ENCODE data around the gene CLEC11A. TPM values are rescaled to one million over a fixed set of nuclear protein-coding genes. Genes with fewer than 3 reads are reported as not detected.

The CLEC11A gene
- 4.0 TPM for total RNA-seq (ENCODE audit: unreplicated experiment)
- long read RNA-seq, partial matches to known transcripts = 0 of 7 reads
- long read RNA-seq, other reads (novel, unspliced or antisense) = 7 of 7 reads

GRCh38 chr19:50723069-50723468 lies at the start of gene CLEC11A:
TSS of gene CLEC11A (plus strand) at chr19:50723364. CDS start at chr19:50723526, 162 bp downstream.
- peaks cover 14% of the 10 kb centered on the region for H3K9me3 Mint-ChIP-seq (ENCODE audit: unreplicated experiment)
- peak within 1 kb of the TSS; percentile 75 for H3K4me3 Mint-ChIP-seq (ENCODE audit: unreplicated experiment)
- peaks cover 34% of the 10 kb centered on the region for H3K27me3 Mint-ChIP-seq (ENCODE audit: unreplicated experiment)
- no peaks in the 10 kb centered on the region for H3K36me3 Mint-ChIP-seq (ENCODE audit: unreplicated experiment)
- no peak for DNase-seq
- H3K4me1 Mint-ChIP-seq (ENCODE audit: low read depth, unreplicated experiment) = peaks cover 24% of the 10 kb centered on the region
- no peak for TF ChIP-seq CTCF (IDR thresholded peaks at IDR 0.05; ENCODE audit: partially characterized antibody, unreplicated experiment)
- no peak within 1 kb of the TSS for H3K27ac Mint-ChIP-seq (ENCODE audit: unreplicated experiment)

GRCh38 chr19:50676625-50677197 lies 46.5 kb upstream of the CLEC11A start:
- Mint-ChIP-seq H3K4me1 (ENCODE audit: low read depth, unreplicated experiment) (no peaks in the 10 kb centered on the region), H3K36me3 (ENCODE audit: unreplicated experiment) (peaks cover 9% of the 10 kb centered on the region), H3K27ac (ENCODE audit: unreplicated experiment) (no peak overlapping the region), H3K4me3 (ENCODE audit: unreplicated experiment) (no peak overlapping the region), H3K27me3 (ENCODE audit: unreplicated experiment) (peaks cover 23% of the 10 kb centered on the region), H3K9me3 (ENCODE audit: unreplicated experiment) (peaks cover 1% of the 10 kb centered on the region)
- no peak for TF ChIP-seq CTCF (IDR thresholded peaks at IDR 0.05; ENCODE audit: partially characterized antibody, unreplicated experiment)
- no peak for DNase-seq

DNA sequence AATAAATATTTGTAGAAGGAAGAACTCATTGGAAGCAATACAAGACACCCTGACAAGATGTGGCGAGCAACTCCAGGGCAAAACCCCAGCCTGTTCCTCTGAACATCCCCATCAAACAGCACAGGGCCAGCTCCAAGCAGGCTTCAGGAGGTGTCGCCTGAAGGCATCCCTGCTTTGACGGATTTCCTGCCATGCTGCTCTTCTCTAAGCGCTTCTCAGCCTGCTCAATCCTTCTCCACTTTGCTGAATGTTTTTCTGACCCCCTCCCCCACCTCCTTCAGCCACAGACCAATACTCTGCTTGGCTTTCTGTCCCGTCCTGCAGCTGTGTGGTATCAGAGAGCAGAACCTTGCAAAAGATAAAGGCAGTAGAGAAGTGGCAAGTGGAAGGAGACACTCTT lies 45.5 kb upstream of the CLEC11A start:
- Mint-ChIP-seq H3K36me3 (ENCODE audit: unreplicated experiment) (peaks cover 9% of the 10 kb centered on the region), H3K27ac (ENCODE audit: unreplicated experiment) (peak overlapping the region; percentile 12), H3K9me3 (ENCODE audit: unreplicated experiment) (peaks cover 1% of the 10 kb centered on the region), H3K4me1 (ENCODE audit: low read depth, unreplicated experiment) (no peaks in the 10 kb centered on the region), H3K4me3 (ENCODE audit: unreplicated experiment) (no peak overlapping the region), H3K27me3 (ENCODE audit: unreplicated experiment) (peaks cover 23% of the 10 kb centered on the region)
- no peak for TF ChIP-seq CTCF (IDR thresholded peaks at IDR 0.05; ENCODE audit: partially characterized antibody, unreplicated experiment)
- DNase-seq = no peak

- no peak overlapping the region for H3K4me3 Mint-ChIP-seq (ENCODE audit: unreplicated experiment)
- no peak overlapping the region for H3K27ac Mint-ChIP-seq (ENCODE audit: unreplicated experiment)
- peaks cover 1% of the 10 kb centered on the region for H3K9me3 Mint-ChIP-seq (ENCODE audit: unreplicated experiment)
- H3K36me3 Mint-ChIP-seq (ENCODE audit: unreplicated experiment) = peaks cover 9% of the 10 kb centered on the region
- TF ChIP-seq CTCF (IDR thresholded peaks at IDR 0.05; ENCODE audit: partially characterized antibody, unreplicated experiment) = no peak
- no peak for DNase-seq
- no peaks in the 10 kb centered on the region for H3K4me1 Mint-ChIP-seq (ENCODE audit: low read depth, unreplicated experiment)
- H3K27me3 Mint-ChIP-seq (ENCODE audit: unreplicated experiment) = peaks cover 18% of the 10 kb centered on the region
These were observed 44.8 kb upstream of the CLEC11A start for GRCh38 chr19:50678323-50678722.
